T-helper 1 cell (primary cell): ENCODE results near the gene CES5A.
"Not testable (repeated sequence)": the region's sequence is repeated elsewhere in the genome, so short reads cannot be mapped to it uniquely, and the experiment has no call there.

Experiments
- DNase-seq, 5 donors: peaks; one replicate each; pipeline ENCODE4 v3.0.0-alpha.2; 2012 to 2020

CES5A gene

GRCh38 chr16:55825115-55825728, 50.0 kb downstream of the CES5A start:
- DNase-seq, result no peak

GRCh38 chr16:55824473-55825000, 50.6 kb downstream of the CES5A start:
- no peak for DNase-seq

- DNase-seq, result no peak
Observed at GRCh38 chr16:55822280-55822810, 52.8 kb downstream of the CES5A start.

GRCh38 chr16:55821210-55821609, 54.0 kb downstream of the CES5A start:
- DNase-seq, result no peak

- DNase-seq, result no peak
Observed at GRCh38 chr16:55820615-55821014, 54.6 kb downstream of the CES5A start.

- DNase-seq, result no peak
Observed at GRCh38 chr16:55817236-55817912, 57.8 kb downstream of the CES5A start.

GRCh38 chr16:55816222-55816621, 59.0 kb downstream of the CES5A start:
- not testable (repeated sequence) for DNase-seq

GRCh38 chr16:55815320-55815719, 59.9 kb downstream of the CES5A start:
- no peak for DNase-seq

- DNase-seq, result not testable (repeated sequence)
Observed at GRCh38 chr16:55814174-55814573, 61.0 kb downstream of the CES5A start.

- DNase-seq, result not testable (repeated sequence)
Observed at GRCh38 chr16:55813730-55814129, 61.4 kb downstream of the CES5A start.

GRCh38 chr16:55812951-55813350, 62.2 kb downstream of the CES5A start:
- DNase-seq, result no peak

- no peak for DNase-seq
Observed at GRCh38 chr16:55811811-55812210, 63.4 kb downstream of the CES5A start.

GRCh38 chr16:55810451-55810961, 64.7 kb downstream of the CES5A start:
- no peak for DNase-seq

GRCh38 chr16:55809851-55810250, 65.3 kb downstream of the CES5A start:
- no peak for DNase-seq

- DNase-seq, result no peak
Observed at GRCh38 chr16:55809386-55809785, 65.8 kb downstream of the CES5A start.

GRCh38 chr16:55808286-55808685, 66.9 kb downstream of the CES5A start:
- not testable (repeated sequence) for DNase-seq

GRCh38 chr16:55805104-55805503, 70.1 kb downstream of the CES5A start:
- not testable (repeated sequence) for DNase-seq

- DNase-seq, result not testable (repeated sequence)
Observed at GRCh38 chr16:55803681-55804080, 71.5 kb downstream of the CES5A start.
